GM21515 (cell line): ENCODE data around the gene PSME3.
"Not testable (repeated sequence)": the region's sequence is repeated elsewhere in the genome, so short reads cannot be mapped to it uniquely, and the experiment has no call there.

Experiments
- ATAC-seq: cut with Tn5 transposase; IDR thresholded peaks from one replicate; pipeline ENCODE4 v1.9.1; 2021; ENCODE audit not compliant: unreplicated experiment

Gene PSME3

GRCh38 chr17:42849451-42850181 is 16.4 kb downstream of the PSME3 start:
- ATAC-seq: no peak

GRCh38 chr17:42850954-42851353 is 17.8 kb downstream of the PSME3 start, which contains the start of gene AOC3:
Gene AOC3, plus strand, starts transcription at chr17:42851199. Its CDS starts 145 bp downstream, at chr17:42851344.
- ATAC-seq: no peak

GRCh38 chr17:42851371-42852240 is 18.4 kb downstream of the PSME3 start:
- ATAC-seq: not testable (repeated sequence)

GRCh38 chr17:42852351-42852750 is 19.2 kb downstream of the PSME3 start:
- no peak for ATAC-seq

GRCh38 chr17:42853004-42853403 is 19.8 kb downstream of the PSME3 start:
- no peak for ATAC-seq

GRCh38 chr17:42853597-42853967 is 20.4 kb downstream of the PSME3 start:
- ATAC-seq: no peak

GRCh38 chr17:42853968-42854790 is 21.0 kb downstream of the PSME3 start:
- ATAC-seq: no peak

- ATAC-seq: no peak
Measured at GRCh38 chr17:42855048-42855596, 21.9 kb downstream of the PSME3 start.

GRCh38 chr17:42856093-42856492 is 22.9 kb downstream of the PSME3 start:
- not testable (repeated sequence) for ATAC-seq

- ATAC-seq: not testable (repeated sequence)
Measured at GRCh38 chr17:42856516-42856915, 23.3 kb downstream of the PSME3 start.

GRCh38 chr17:42857389-42857788 is 24.2 kb downstream of the PSME3 start:
- ATAC-seq: no peak

- ATAC-seq: no peak
Measured at GRCh38 chr17:42865638-42866094, 32.5 kb downstream of the PSME3 start.

- no peak for ATAC-seq
Measured at GRCh38 chr17:42866216-42866615, 33.0 kb downstream of the PSME3 start.

- ATAC-seq: no peak
Measured at GRCh38 chr17:42866631-42867575, 33.7 kb downstream of the PSME3 start.

GRCh38 chr17:42867694-42868261 is 34.6 kb downstream of the PSME3 start:
- ATAC-seq: not testable (repeated sequence)

- no peak for ATAC-seq
Measured at GRCh38 chr17:42868338-42868737, 35.1 kb downstream of the PSME3 start.

- ATAC-seq: no peak
Measured at GRCh38 chr17:42871647-42872046, 38.5 kb downstream of the PSME3 start.

GRCh38 chr17:42872251-42872965 is 39.2 kb downstream of the PSME3 start:
- ATAC-seq: no peak

- ATAC-seq: no peak
Measured at GRCh38 chr17:42873315-42873714, 40.1 kb downstream of the PSME3 start.
